HTR-8/SVneo (cell line): ENCODE measurements around the gene NRIP3.
"Not testable (repeated sequence)": the region's sequence is repeated elsewhere in the genome, so short reads cannot be mapped to it uniquely, and the experiment has no call there.

Experiments
- DNase-seq: peaks from one replicate; pipeline ENCODE4 v3.0.0; 2011; ENCODE audit warnings: low spot score, mixed read lengths; ENCODE audit not compliant: insufficient read length
- FAIRE-seq: peaks from 2 replicates; lab custom pipeline; 2011; peaks lifted over from hg19 to GRCh38; lab: Jason Lieb, UNC

The NRIP3 gene

DNA sequence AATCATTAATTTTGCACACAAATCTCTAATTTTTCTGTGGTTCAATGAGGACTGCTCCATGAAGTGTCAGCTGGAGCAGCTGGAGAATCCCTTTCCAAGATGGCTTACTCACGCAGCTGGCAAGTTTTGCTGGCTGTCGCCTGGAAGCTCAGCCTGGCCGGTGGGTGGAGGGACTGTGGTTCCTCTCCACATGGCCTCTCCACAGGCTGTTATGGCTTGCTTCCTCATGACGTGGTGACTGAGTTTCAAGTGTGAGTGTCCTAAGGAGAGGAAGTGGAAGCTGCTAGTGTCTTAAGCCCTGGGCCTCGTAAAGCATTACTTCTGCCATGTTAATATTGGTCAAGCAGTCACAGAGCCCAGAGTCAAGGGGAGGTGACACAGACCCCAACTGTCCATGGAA is 14.0 kb upstream of the NRIP3 start:
- FAIRE-seq (no peak), DNase-seq (no peak)

DNA sequence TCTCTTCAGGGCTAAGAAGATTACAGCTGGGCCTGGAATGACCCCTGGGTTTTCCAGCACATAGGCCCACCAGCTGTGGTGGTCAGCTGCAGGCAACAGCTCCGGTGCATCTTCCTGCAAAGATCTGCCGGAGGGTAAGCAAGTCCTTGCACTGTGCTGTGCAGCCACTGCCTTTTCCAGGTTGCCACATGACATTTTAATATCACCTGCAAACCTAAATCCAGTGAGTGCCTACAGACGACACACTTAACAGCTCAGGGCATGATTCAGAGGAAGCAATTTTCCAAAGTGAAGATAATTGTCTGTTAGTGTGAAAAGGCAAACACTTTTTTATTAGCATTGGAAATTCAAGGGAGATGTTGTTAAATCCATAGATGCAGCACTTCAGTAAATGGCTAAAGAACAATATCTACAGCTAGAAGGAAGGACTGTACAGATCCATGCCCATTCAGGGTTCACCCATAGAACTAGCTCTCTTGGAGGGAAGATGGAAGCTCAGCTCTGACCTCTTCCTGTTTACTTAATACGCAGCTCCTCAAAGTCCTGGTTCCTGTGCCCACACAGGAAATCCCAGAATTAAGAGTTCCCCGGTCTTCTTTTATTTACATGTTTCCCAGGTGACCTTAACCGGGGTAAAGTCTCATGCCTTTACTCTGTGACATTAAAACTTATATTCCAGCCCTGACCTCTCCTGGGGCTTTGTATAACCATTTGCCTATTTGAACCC is 13.3 kb upstream of the NRIP3 start:
- DNase-seq: no peak
- no peak for FAIRE-seq

DNA sequence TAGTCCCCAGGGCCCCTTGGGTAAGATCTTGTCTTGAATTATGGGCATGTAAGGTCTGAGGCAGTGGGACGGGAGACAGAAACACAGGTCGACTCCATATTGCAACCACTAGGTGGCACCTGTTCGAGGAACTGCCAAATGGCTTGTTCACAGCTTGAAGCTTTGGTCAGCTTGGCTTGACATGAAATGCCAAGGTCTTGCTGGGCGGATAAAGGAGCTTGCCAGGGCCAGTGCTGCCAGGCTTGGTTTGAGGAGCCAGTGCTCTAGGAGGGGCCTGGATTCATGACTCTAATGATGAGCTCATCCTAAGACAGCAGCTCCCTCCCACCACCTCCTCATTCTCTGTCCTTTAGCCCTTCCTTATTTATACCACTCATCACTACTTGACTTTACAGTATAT is 11.9 kb upstream of the NRIP3 start:
- DNase-seq (peak; percentile 81), FAIRE-seq (peak; percentile 81)

DNA sequence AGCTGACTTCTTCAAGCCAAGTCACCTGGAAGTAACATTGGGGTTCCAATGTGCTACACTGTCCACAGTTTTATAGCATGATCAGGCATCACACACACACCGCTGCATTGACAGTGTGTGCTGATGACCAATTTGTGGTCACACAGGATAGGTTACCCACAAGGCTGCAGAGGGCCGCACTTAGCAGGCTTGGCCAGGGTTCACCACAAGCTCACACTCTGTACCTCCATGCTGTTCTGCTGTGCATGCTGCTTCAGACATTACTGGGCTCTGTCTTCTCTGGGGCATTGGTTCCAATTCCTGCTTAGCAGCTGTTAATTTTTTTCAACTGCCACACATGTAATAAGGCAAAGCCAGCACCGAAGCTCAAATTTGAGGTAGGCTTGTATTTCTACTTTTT is 11.0 kb upstream of the NRIP3 start:
- DNase-seq: no peak
- no peak for FAIRE-seq

DNA sequence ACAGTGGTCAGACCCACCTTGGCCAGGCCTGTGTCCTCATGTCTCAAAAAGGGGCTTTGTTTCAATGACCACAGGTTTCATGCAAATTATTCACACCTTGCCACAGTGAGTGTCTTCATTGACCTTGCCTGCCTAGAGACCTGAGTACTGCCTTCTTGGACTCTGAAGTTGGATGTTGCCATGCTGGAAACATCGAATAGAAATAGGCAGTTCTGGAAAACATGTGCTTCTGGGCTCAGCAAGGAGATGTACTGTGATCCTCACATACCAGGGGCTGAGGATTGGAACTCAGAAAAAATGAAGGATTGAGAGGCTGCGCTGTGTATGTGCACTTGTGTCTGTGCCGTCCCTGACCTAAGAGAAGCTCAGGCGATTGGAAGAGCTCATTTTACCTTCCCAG is 9.6 kb upstream of the NRIP3 start:
- DNase-seq (no peak), FAIRE-seq (no peak)

DNA sequence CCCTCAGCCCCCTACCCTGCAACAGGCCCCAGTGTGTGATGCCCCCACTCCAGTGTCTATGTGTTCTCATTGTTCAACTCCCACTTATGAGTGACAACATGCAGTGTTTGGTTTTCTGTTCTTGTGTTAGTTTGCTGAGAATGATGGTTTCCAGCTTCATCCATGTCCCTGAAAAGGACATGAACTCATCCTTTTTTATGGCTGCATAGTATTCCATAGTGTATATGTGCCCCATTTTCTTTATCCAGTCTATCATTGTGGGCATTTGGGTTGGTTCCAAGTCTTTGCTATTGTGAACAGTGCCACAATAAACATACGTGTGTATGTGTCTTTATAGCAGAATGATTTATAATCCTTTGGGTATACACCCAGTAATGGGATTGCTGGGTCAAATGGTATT is 5.7 kb upstream of the NRIP3 start:
- not testable (repeated sequence) for FAIRE-seq, DNase-seq

DNA sequence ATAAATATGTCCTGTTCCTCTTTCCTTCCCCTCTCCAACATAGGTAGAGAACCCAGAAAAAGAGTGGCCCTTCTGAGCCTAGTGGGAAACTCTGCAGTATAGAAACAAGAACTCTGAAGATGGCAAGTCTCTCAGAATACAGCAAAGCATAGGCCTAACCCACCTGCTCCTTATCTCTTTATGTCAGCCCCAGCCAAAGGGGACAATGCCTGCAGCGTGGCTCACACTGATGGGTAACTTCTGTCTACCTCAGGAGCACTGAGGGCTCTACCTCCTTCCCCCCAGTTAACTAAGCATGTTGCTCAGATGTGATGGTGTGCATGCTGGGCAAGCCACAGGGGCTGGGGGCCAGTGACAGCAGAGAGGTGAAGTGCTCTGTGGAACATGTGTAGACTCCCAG is 4.9 kb upstream of the NRIP3 start:
- DNase-seq (no peak), FAIRE-seq (no peak)

DNA sequence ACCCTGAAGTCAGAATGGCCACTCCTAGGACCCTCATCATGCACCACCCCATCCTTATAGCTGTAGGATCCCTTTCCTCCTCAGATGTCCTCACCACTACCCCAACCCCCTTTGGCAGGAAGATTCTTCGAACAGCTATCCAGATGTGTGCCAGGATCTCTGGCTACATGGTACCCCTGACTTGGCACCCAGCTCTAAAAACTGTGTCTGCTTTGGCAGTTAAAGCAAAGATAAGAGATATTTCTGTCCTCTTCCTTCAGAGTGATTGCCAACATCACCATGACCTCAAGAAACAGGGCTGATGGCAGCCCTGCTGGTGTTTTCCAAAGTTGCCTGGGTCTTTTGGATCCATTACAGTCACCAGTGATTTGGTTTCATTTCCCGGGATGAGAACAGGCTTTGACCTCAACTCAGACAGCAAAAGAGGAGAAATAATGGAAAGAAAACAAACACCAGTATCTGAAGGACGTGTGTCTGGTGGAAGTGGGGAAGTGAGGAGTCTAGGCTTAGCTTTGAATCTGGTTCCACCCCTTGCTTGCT is 4.3 kb upstream of the NRIP3 start:
- DNase-seq: no peak
- no peak for FAIRE-seq

DNA sequence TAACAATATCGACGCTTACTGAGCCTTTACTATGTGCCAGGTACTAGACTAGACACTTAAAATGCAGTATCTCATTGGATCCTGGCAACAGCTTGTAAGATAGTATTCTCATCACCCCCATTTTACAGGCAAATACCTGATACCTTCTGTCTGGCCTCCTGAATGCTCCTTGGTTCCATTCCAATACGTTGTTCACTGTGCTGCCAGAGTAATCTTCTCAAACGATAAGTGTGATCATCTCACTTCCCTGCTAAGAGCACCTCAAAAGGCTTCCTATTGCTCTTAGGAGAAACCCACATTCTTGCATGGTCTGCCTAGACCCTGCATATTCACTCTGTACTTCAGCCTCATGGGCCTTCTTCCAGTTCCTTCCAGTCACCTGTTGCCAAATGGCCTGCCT is 1.3 kb upstream of the NRIP3 start:
- FAIRE-seq: no peak
- no peak for DNase-seq

DNA sequence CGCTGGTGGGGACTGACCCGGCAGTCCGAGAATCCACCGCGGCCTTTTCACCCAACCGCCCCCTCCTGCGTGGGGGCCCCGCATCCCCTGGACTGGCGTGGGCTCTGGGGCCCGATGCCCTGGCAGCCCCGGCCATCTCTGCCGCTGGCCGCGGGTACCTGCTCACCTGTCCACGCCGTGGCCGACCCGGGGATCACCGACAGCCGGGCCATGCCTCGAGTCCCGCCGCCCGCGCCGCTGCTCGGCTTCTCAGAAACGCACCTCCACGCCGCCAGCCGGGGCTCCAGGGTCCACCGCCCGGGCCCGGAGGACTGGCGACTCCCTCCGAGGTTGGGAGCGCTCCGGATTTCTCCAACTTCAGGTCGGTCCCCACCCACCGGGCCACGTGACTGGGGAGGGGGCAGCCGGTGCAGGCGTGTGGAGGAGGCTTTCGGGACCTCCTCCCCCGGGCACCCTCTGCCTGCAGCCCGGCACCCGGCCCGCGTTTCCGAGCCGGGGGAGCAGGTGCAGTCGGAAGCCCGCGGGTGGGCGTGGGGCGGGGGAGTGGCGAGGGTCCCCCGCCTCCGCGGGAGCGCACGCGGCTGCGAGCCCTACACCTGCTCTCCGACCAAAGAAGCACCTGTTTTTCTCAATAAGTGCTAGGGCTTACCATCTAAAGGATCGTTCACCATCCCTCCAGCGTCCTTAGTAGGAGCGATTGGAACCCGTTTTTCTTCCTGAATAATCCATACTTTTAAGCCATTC is 554 bp upstream of the NRIP3 start:
- DNase-seq: no peak

DNA sequence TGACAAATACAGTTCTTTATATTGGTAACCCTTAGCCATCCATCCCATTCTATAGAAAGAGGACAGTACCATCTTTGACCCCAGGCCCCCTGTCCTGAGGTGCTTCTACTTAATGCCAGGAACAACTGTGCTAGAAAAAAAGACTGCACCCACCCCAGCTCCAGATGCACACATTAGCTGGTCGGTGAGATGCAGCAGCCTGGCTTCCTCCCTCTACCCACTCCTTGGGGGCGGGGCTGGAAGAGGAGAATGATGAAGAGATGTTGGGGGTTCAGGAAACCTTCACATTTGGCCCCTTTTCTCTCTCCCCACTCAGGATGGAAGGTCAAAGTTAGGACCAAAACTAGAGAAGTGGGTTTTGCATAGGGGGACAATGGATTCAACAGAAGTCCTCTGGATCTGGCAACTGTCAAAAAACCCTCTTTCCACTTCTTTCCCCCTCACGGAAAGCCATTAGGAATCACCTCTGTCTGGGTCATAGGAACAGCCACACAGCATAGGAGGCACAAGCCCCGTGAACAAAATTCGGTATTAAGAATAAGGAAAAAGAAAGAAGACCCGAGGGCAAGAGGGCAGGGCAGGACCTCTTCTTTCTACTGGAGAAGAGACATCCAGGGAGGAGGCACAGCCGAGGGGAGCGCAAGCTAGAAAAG is 755 bp downstream of the NRIP3 start:
- FAIRE-seq (no peak), DNase-seq (no peak)

More for the DNA sequence above, 554 bp upstream of the NRIP3 start:
- no peak for FAIRE-seq

DNA sequence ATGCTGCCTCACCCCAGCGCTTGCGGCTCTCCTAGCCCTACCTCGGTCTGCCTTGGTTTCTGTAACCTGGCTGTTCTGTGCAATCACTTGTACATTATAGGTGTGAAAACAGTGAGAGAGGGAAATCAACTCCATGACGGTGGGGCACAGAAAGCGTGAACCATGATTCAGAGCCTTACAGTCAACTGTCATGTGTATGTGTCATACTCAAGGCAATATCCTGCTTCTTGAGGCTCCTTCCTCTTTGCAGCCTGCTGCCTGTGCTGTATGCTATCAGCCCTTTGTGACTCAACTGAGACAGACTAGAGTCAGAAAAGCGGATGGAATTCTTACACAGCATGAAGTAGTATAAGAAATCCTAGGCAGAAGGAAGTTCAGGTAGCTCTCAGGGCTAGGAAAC is 2.1 kb downstream of the NRIP3 start:
- DNase-seq (peak; percentile 54), FAIRE-seq (peak; percentile 77)

DNA sequence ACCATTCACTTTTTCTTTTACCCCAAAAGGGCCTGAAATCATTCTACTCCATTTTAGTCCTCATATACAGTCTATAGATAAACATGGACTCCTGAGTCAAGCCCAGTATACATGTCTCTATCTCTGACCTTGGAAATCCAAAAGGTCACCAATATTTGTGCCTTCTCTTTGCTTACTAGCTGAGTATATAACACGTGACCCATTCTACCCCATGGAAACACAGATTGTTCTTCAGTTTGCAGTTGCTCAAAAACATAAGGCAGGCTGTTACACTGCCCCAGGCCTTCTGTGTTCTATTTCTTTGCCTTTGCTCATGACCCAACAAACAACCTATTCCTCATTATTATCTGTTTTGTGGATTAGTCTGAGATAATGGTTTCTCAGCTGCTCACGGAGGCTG is 5.8 kb downstream of the NRIP3 start:
- DNase-seq (no peak), FAIRE-seq (no peak)

DNA sequence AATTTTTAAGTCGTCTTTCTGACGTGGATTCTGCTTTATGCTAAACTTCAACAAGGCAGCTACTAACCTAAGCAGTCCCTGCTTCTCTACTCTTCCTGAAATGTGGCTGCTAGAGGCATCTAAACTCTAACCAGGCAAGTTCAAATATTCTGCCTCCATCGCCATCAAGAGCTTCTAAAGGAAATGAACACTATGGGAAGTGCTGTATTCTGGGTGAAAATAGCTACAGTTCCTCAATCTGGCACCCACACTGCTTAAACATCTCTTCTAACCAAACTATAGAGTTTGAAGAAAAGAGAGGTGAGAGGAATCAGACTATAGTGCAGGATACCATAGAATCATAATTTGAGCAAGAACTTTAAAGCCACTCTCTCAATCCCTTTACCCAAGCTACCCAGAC is 6.3 kb downstream of the NRIP3 start:
- FAIRE-seq (no peak), DNase-seq (no peak)

DNA sequence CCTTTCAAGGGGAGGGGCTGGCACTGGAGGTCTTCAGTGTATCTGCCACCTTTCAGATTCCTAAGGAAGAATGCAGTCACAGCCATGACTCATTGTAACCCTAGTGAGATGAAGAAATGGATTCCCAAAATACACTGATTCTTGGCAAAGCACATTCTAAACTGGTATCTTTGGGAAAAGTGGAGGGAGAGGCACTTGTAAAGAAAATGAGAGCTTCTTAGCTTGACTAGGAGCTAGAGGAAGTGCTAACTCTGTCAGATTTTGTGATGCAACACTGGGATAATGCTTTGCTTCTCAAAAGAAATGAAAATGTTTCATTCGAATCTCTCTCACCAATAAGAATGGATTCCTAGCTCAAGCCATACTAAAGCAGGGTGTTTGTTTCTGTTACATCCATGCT is 14.3 kb downstream of the NRIP3 start:
- FAIRE-seq (no peak), DNase-seq (peak; percentile 28)

DNA sequence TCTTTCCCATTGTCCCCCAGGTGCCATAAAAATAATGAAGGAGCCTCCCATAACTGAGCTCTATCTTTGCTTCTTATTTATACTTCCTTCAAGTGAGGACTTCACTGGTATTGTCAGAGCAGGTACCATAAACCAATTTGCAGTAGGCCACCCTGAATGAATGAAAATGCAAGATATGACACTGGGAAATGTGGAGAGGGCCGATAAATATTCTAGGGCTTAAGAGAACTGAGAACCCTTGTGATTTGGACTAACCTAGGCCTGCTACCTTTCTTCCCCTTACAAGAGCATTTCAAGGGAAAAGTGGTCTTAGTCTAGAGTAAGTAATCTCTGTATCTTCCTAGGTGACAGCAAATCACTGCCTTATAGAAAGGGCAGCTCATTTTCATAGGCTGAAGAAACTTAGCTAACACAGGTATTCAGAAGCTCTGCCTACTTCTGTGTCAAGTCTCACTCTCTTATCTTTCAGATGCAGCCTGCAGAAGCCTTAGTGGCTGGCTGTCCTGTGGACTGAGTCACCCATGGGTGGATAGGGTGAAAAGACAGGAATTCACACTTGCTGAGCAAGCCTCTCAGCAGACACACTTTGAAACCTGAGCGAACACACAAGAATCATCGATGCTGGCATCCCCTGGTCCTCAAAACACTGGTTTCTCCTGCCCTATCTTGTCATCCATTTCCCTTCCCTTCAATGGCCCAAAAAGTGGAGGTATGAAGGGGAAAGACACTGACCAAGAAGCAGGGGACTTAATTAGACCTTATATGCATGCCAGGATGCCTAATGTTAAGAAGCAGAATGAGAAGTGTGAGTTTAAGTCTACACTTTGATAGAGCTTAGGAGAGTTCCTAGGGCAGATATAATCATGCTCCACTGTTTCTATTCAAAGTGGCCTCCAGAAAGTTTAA is 15.2 kb downstream of the NRIP3 start:
- FAIRE-seq (no peak), DNase-seq (peak; percentile 38)

DNA sequence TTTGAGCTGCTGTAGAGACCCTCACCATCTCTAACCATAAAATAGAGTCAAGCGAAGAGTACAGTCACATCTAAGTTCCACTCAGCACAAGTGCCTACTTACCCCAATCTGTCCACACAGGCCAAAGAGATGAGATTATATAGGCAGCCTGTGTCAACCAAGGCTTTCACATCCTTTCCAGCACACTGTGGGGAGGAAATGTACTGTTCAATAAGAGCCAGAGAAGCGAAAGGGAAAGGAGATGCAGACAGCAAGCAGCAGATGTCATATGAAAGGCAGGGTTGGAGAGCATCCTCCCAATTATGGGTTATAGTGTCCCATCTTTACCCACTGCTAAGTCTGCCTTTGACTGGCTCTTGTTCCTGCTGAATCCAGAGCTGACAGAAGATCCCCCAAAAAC is 16.4 kb downstream of the NRIP3 start:
- DNase-seq (no peak), FAIRE-seq (no peak)

DNA sequence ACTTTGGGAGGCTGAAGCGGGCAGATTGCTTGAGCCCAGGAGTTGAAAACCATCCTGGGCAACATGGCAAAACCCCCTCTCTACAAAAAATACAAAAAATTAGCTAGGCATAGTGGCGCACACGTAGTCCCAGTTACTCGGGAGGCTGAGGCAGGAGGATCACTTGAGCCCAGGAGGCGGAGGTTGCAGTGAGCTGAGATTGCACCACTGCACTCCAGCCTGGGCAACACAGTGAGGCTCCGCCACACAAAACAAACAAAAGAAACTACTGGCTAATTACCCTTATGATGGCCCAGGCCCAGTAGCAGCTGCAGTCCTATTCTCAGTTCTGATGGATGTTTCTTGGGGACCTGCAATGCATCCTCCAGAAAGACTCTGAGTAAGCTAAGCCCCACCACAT is 17.0 kb downstream of the NRIP3 start:
- DNase-seq, FAIRE-seq: not testable (repeated sequence)

DNA sequence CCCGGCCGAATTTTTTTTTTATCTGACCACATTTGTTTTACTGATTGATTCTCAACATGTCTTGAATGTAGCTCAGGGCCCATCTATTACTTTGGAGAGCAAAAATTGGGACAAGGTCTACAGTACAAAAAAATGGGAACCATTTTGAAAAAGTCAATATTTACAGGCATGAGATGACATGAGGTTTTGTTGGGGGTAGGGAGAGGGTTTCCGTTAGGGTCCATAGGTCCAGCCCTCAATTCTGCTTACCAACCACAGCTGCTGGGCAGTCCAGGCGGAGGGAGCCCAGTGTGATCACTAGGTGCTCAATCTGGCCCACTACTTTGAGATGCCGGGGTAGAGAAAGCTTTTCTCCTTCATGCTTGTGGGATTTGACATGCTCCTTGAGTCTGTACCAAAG is 18.3 kb downstream of the NRIP3 start:
- no peak for FAIRE-seq

DNA sequence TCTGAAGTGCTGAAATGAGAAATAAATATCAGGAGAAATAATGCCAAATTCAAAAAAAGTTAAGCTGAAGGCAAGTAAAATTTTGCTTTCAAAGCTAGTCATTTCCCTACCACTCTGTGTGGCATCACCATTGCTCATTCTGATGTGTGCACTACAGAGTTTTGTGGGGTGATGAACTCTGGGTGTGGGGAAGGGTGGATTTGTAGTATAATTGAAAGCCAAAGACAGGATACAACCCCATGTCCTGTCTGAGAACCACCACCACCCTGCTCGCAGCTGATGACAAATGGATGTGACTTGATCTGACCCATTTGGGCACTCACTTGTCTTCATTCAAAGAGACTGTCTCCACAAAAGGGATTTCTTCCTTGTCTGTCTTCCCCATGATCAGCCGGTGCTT is 20.2 kb downstream of the NRIP3 start:
- DNase-seq (no peak), FAIRE-seq (no peak)

More for the DNA sequence above, 18.3 kb downstream of the NRIP3 start:
- no peak for DNase-seq
